Endothelial cell of umbilical vein (primary cell): ENCODE measurements around the gene BHLHE41.

Experiments
- EZH2 ChIP-seq: IDR thresholded peaks from 2 replicates; pipeline ENCODE4 v1.6.1; 2012; ENCODE audit warnings: borderline replicate concordance, low read depth, mild to moderate bottlenecking, moderate library complexity, low read length, inconsistent platforms; ENCODE audit not compliant: severe bottlenecking
- MYC ChIP-seq: IDR thresholded peaks from one replicate; pipeline ENCODE4 v1.6.1; 2011; ENCODE audit warnings: mild to moderate bottlenecking, low read depth, low read length
- TF ChIP-seq, protein P1 (sequence below), 2 donors: IDR thresholded peaks; 1 replicate in 1 of 2; 2 replicates in 1 of 2; pipeline ENCODE4 v1.5.1; 2011; ENCODE audit warnings: low read length in 2 of 2, mild to moderate bottlenecking in 2 of 2, moderate library complexity in 2 of 2, control low read depth in 1 of 2, inconsistent platforms in 1 of 2, low read depth in 1 of 2; ENCODE audit not compliant: insufficient read depth in 1 of 2; ENCODE audit errors: extremely low read depth in 1 of 2

DNA sequence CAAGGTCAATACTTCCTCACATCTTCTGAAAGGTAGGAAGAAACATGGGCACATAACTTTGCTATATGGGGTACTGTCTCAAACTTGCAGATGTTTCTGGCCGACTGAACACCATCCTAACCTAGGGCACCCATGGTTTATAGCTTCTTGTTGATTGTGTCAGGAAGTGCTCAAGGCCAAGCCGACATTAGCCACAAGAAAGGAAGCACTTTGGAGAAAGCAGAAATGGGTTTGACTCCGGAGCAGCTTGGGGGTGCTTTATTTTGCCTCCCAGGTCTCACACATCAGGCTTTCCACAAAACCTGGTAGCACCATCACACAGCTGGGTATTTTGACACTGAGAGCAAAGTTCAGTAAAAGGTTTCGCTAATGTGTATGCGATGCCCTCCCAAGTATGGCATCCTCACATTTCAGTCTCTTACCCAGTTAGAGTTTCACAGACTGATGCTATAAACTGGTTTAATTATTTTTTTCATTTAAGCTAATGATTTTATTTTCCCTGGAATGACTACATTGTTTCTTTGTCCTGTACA, 25.2 kb upstream of the BHLHE41 start:
- TF ChIP-seq EZH2: no peak
- TF ChIP-seq, protein P1, sequence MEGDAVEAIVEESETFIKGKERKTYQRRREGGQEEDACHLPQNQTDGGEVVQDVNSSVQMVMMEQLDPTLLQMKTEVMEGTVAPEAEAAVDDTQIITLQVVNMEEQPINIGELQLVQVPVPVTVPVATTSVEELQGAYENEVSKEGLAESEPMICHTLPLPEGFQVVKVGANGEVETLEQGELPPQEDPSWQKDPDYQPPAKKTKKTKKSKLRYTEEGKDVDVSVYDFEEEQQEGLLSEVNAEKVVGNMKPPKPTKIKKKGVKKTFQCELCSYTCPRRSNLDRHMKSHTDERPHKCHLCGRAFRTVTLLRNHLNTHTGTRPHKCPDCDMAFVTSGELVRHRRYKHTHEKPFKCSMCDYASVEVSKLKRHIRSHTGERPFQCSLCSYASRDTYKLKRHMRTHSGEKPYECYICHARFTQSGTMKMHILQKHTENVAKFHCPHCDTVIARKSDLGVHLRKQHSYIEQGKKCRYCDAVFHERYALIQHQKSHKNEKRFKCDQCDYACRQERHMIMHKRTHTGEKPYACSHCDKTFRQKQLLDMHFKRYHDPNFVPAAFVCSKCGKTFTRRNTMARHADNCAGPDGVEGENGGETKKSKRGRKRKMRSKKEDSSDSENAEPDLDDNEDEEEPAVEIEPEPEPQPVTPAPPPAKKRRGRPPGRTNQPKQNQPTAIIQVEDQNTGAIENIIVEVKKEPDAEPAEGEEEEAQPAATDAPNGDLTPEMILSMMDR (IDR thresholded peaks at IDR 0.05; ENCODE audit: extremely low read depth in 1 of 2, insufficient read depth in 1 of 2, low read depth in 1 of 2, low read length in 2 of 2): no peak
- TF ChIP-seq MYC: no peak
